Astrocyte of the cerebellum (primary cell): Measurements from ENCODE around the gene YTHDF1.

ENCODE experiments used
- DNase-seq: peaks from one replicate; pipeline ENCODE4 v3.0.0-alpha.2; 2011; ENCODE audit warnings: low read depth
- H3K4me3 ChIP-seq: 2 replicates; pipeline ENCODE4 v1.5.1; 2011; ENCODE audit warnings: mild to moderate bottlenecking, low read depth, low read length, moderate library complexity
- in situ Hi-C: cut with HindIII; loops from 2 replicates; pipeline ENCODE4 v1.10.0; 2017; ENCODE audit warnings: low sequenced_read_pairs
- TF ChIP-seq, protein P1 (sequence below): IDR thresholded peaks from 2 replicates; pipeline ENCODE4 v1.5.1; 2012; ENCODE audit warnings: low read length, low read depth, moderate library complexity, mild to moderate bottlenecking; ENCODE audit errors: missing control alignments

Gene YTHDF1

DNA sequence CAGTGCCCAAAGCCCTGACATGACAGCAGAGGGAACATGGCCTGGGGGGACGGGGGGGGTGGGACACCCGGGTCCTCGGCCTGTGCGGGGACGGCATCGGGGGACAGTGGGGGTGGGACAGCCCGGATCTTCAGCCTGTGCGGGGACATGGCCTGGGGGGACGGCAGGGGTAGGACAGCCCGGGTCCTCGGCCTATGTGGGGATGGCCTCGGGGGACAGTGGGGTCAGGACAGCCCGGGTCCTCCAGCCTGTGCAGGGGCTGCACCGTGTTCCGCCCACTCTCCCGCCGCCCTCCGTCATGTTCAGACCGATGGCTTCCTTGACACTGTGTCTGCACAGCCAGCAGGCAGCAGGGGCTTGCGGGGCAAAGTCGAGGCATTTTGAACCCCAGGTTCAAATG, 26.8 kb upstream of the YTHDF1 start:
- TF ChIP-seq, protein P1, sequence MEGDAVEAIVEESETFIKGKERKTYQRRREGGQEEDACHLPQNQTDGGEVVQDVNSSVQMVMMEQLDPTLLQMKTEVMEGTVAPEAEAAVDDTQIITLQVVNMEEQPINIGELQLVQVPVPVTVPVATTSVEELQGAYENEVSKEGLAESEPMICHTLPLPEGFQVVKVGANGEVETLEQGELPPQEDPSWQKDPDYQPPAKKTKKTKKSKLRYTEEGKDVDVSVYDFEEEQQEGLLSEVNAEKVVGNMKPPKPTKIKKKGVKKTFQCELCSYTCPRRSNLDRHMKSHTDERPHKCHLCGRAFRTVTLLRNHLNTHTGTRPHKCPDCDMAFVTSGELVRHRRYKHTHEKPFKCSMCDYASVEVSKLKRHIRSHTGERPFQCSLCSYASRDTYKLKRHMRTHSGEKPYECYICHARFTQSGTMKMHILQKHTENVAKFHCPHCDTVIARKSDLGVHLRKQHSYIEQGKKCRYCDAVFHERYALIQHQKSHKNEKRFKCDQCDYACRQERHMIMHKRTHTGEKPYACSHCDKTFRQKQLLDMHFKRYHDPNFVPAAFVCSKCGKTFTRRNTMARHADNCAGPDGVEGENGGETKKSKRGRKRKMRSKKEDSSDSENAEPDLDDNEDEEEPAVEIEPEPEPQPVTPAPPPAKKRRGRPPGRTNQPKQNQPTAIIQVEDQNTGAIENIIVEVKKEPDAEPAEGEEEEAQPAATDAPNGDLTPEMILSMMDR = no peak
- in situ Hi-C loops = no loop called here
- no peak overlapping the region for H3K4me3 ChIP-seq
- DNase-seq = no peak

DNA sequence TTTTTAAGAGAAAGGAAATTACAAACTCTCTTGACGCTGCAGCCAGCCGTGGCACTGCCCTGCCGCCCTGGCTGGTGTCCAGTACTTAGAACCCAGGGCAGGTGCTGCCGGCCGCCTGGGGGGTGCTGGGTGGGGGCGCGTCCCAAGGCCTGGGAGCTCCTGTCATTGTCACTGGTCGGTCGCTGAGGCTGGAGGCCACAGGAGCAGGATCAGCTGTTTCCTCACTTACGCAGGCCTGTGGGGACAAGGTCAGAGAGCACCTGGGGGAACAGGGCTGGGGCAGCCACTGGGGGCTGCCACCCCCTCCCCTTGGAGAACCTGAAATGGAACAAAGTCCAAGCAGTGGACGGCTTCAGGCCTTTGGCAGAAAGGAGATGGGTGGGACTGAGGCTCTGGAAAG, 25.3 kb upstream of the YTHDF1 start:
- in situ Hi-C loops = no loop called here
- TF ChIP-seq, protein P1 = no peak
- no peak for DNase-seq
- H3K4me3 ChIP-seq = no peak overlapping the region

DNA sequence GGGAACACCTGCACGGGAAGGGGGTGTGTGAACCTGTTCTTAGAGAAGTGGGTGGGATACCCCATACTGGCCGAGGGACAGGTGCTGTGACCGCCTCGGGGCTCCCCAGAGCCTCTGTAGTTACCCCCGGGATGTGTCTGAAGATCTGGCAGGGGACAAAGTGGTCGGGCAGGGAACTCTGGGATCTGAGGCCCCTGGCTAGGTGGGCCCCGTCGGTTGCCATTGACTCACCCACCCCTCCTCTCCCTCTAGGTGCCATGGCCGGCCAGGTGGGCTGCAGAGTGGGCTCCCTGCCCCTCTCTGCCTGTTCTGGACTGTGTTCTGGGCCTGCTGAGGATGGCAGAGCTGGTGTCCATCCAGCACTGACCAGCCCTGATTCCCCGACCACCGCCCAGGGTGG, 24.1 kb upstream of the YTHDF1 start:
- in situ Hi-C loops = no loop called here
- no peak for DNase-seq

DNA sequence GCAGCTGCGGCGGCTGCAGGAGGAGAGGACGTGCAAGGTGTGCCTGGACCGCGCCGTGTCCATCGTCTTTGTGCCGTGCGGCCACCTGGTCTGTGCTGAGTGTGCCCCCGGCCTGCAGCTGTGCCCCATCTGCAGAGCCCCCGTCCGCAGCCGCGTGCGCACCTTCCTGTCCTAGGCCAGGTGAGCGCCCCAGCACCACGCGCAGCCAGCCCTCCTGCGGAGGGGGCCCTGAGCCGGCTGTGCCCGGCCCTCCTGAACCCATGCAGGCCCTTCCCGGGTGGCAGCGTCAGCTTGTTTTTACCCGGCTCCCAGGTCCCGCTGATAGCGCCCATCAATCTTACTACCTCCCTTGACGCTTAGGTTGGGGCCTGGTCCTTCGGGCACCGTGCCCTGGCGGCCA, 23.5 kb upstream of the YTHDF1 start:
- H3K4me3 ChIP-seq = no peak overlapping the region
- no peak for DNase-seq
- in situ Hi-C loops = no loop called here
- TF ChIP-seq, protein P1 = no peak

More for the DNA sequence above, 24.1 kb upstream of the YTHDF1 start:
- TF ChIP-seq, protein P1 = no peak
- H3K4me3 ChIP-seq = no peak overlapping the region

DNA sequence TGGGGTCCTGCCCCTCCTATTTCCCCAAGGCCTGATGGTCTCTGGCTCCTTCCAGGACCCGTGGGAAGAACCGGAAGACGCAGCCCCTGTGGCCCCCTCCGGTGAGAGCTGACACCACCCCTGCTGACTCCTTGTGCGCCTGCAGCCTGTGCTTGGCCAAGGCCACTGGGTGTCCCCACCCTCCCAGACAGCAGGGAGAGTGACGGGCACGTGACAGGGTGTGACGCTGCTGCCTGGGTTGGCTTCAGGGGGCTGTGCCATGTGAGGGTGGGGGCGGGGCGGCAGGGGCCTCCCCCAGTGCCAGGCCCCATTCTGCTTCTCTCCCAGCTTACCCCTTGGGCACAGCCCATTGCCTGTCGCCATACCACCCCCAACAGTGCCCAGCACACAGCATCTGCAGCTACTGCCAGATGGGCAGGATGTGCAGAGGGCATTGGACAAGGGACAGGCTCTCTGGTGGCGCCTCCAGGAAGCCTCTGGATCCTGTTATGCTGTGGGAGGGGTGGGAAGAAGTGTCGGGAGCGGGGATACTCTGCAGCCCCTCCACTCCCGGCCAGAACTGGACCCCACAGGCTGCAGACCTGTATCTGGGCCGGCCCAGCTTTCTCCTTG, 22.7 kb upstream of the YTHDF1 start:
- in situ Hi-C loops = no loop called here
- no peak overlapping the region for H3K4me3 ChIP-seq
- TF ChIP-seq, protein P1 = no peak
- no peak for DNase-seq

DNA sequence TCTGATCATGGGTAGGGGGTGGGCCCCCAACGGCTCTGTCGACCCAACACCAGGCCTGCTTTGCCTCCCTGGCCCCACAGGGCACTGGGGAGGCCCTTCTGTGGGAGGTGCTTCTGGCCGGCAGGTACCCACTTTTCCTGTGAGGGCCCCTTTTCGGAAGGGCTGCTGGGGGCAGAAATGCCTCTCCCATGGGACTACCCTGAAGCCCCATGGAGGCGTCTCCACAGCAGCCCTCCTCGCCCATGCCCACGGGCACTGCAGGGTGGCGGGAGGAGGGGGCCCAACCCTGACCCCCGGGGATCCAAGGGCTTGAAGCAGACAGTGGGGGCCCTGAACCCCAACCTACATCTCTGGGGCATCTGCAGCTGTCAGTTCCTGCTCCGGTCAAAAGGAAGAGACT, 22.1 kb upstream of the YTHDF1 start:
- no peak overlapping the region for H3K4me3 ChIP-seq
- no peak for DNase-seq
- TF ChIP-seq, protein P1 = no peak
- in situ Hi-C loops = no loop called here
